Raji (cell line): ENCODE data around the gene PIAS4.

Experiments used
- POLR2A ChIP-seq: IDR thresholded peaks from 2 replicates; pipeline ENCODE4 v1.6.1; 2011; ENCODE audit warnings: low read depth, low read length, control low read depth; ENCODE audit not compliant: insufficient read depth

Gene PIAS4

DNA sequence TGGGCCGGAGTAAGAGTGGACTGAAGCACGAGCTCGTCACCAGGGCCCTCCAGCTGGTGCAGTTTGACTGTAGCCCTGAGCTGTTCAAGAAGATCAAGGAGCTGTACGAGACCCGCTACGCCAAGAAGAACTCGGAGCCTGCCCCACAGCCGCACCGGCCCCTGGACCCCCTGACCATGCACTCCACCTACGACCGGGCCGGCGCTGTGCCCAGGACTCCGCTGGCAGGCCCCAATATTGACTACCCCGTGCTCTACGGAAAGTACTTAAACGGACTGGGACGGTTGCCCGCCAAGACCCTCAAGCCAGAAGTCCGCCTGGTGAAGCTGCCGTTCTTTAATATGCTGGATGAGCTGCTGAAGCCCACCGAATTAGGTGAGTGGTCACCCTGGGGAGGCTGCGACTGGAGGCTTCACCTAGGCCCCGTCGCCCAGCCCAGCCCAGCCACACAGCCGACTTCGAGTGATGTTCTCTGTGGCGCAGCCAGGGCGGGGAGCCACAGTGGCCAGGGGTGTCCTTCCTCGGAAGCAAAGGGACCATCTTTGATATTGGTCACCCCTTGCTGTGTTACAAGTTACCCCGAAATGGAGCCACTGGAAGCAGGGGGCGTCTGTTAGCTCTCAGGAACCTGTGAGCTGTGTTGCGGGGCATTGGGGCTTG is 5.6 kb downstream of the PIAS4 start:
- TF ChIP-seq POLR2A: no peak

- TF ChIP-seq POLR2A: no peak
These were observed 6.5 kb downstream of the PIAS4 start for GRCh38 chr19:4013886-4014540.

DNA sequence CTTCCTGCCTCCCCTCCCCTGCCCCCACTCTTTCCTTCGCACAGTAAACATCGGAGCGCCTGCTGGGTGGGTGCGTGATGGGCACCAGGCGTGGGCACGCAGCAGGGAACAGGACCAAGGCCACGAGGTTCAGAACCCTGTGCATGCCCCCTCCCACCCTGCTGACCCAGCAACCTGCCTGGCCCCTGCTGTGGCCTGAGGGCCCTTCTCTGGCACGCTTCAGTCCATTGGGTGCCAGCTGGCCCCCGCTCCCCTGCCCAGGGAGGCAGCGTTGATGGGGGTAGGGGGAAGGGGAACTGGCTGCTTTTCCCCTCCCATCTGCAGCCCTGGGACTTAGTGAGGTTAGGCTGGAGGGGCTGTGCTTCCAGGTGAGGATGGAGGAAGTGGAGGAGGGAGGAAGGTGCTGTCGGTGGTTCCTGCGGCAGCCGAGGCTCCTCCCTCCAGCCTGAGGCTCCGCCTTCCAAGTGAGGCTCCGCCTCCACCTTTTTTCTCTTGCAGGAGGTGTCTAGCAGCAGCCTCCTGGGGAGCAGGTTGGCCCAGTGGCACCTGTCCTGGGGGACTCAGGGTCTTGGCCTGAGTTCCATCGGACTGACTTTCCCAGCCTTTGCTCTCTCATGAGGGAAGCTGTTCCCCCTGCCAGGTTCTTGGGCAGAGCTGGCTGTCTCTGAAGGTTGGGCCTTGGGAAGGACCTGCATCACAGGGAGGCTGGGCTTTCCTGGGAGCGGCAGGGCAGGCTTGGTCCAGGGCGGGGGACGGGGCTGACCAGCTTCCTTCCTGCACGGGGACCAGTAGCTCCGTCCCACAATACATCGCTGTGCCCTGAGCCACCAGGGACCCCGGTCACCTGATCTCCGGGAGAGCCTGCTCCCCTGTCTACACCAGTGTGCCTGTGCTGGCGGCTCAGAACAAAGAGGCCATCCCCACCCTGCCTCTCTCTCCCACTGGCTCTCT is 7.3 kb downstream of the PIAS4 start:
- TF ChIP-seq POLR2A: no peak

- no peak for TF ChIP-seq POLR2A
These were observed 8.3 kb downstream of the PIAS4 start for GRCh38 chr19:4015705-4016402.

GRCh38 chr19:4016486-4016885 is 8.9 kb downstream of the PIAS4 start:
- no peak for TF ChIP-seq POLR2A

DNA sequence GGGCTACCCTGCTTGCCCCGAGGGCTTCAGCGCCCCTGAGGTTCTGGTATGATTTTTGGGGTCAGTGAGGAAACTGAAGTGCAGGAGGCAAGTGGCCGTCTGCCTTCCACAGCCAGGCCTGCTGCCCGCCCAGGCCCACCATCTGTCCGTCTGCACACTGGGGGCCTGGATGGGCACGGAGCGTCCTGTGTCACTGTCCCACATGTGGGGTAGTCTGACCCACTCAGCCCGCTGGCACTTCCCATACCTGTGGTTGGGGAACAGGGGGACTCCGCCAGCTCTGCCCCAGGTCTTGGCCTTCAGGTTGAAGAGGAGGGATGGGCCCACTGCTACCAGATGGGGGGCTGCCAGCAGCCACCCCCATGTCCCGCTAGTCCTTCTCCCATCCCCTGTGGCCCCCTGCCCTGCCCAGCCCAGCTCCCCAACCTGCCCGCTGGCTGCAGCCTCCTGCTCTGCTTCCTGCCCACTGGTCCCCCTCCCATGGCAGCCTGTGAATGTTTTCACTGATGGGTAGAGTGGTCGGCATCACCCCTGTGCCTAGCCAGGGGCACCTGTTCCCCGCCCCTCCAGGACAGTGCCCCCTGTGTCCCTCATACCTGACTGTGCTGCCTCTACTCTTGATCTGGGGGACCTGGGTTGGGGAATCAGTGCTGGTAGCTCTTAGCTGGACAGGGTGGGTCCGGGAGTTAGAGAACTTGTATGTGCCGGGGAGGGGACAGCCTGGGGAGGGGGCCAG is 9.5 kb downstream of the PIAS4 start:
- TF ChIP-seq POLR2A: no peak

DNA sequence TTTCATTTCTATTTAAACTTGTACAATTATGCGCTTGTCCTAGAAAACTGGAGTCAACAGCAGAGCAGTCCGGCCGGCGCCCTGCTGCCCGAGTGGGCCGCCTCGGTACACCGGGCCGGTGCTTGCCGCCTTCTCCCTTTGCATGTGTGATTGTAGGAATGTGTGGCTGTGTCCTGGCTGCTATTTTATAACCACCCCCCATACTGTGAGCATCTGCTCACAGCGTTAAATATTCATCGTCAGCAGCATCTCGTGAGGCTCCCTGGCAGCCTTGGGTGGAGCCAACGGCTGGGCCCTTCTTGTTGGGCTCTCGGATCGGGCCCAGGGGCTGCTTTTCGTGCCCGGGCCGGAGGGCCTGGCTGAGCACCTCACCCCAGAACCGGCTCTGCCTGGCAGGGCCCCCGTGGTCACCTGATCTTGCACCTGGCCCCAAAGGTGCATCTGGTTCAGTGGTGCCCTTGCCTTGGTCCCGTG is 10.6 kb downstream of the PIAS4 start:
- TF ChIP-seq POLR2A: no peak

GRCh38 chr19:4018775-4019504 is 11.4 kb downstream of the PIAS4 start:
- no peak for TF ChIP-seq POLR2A

DNA sequence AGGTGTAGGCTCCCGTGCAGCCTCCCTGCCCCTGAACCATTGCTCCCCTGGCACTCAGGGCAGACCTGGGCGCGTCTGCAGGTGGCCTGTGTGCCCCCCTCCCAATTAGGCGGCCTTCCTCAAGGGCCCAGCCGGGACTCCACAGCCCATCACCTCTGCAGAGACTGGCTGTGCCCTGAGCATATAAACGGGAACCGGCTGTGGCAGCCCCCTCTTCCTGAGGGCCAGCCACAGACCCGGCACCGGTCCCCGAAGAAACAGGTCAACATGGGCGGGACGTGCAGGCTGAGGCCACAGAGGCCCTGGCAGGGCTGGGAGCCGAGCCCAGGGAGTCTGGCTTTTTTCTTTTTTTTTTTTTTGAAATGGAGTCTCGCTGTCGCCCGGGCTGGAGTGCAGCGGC is 12.0 kb downstream of the PIAS4 start:
- TF ChIP-seq POLR2A: no peak

- no peak for TF ChIP-seq POLR2A
These were observed 16.3 kb downstream of the PIAS4 start for GRCh38 chr19:4023600-4024398.

GRCh38 chr19:4025317-4025716 is 17.8 kb downstream of the PIAS4 start:
- TF ChIP-seq POLR2A: no peak

GRCh38 chr19:4027146-4027545 is 19.6 kb downstream of the PIAS4 start:
- no peak for TF ChIP-seq POLR2A
